Measurements from ENCODE around the gene LRFN5.

The LRFN5 gene

DNA sequence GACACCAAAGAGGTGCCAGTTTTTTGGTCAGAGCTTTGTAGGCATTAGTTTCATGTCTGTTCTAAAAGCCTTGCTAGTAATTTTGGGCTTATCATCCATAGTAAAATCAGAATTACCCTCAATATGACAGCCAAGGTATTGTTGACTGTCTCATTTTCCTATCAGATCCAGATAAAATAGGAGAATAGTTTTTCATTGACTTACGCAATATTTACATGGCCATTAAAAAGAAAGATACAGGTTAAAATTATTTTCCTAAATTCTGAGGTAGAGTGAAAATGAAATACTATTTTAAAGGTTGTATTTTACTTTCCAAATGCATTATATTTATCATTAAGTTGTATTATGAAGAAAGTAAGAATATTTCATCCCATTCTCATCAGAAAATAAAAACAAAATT, 203.7 kb downstream of the LRFN5 start:
- no peaks in the 10 kb centered on the region for H3K9me3 ChIP-seq (ENCODE audit: control insufficient read depth, insufficient read depth, low read depth, low read length)
- CTCF ChIA-PET: no interaction called here
- POLR2A ChIA-PET: no interaction called here
- no peak overlapping the region for H3K27ac ChIP-seq (ENCODE audit: extremely low read depth, low read depth, low read length)
- H3K4me1 ChIP-seq (ENCODE audit: control insufficient read depth, insufficient read depth, low read length): no peaks in the 10 kb centered on the region
- TF ChIP-seq, protein P1, sequence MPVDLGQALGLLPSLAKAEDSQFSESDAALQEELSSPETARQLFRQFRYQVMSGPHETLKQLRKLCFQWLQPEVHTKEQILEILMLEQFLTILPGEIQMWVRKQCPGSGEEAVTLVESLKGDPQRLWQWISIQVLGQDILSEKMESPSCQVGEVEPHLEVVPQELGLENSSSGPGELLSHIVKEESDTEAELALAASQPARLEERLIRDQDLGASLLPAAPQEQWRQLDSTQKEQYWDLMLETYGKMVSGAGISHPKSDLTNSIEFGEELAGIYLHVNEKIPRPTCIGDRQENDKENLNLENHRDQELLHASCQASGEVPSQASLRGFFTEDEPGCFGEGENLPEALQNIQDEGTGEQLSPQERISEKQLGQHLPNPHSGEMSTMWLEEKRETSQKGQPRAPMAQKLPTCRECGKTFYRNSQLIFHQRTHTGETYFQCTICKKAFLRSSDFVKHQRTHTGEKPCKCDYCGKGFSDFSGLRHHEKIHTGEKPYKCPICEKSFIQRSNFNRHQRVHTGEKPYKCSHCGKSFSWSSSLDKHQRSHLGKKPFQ (tag by site-specific recombination; IDR thresholded peaks at IDR 0.05): no peak
- TF ChIP-seq REPIN1 (tag by site-specific recombination; IDR thresholded peaks at IDR 0.05; ENCODE audit: low read depth) (no peak), ZNF114 (tag by site-specific recombination; IDR thresholded peaks at IDR 0.05) (no peak), GLI4 (tag by site-specific recombination; IDR thresholded peaks at IDR 0.05) (no peak), ZNF654 (tag by site-specific recombination; IDR thresholded peaks at IDR 0.05; ENCODE audit: low read depth) (no peak), ZNF701 (tag by site-specific recombination; IDR thresholded peaks at IDR 0.05) (no peak)
- TF ChIP-seq, protein P2, sequence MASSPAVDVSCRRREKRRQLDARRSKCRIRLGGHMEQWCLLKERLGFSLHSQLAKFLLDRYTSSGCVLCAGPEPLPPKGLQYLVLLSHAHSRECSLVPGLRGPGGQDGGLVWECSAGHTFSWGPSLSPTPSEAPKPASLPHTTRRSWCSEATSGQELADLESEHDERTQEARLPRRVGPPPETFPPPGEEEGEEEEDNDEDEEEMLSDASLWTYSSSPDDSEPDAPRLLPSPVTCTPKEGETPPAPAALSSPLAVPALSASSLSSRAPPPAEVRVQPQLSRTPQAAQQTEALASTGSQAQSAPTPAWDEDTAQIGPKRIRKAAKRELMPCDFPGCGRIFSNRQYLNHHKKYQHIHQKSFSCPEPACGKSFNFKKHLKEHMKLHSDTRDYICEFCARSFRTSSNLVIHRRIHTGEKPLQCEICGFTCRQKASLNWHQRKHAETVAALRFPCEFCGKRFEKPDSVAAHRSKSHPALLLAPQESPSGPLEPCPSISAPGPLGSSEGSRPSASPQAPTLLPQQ (tag by site-specific recombination; IDR thresholded peaks at IDR 0.05): no peak
- no peak overlapping the region for H3K4me3 ChIP-seq (ENCODE audit: low read depth, low read length)
- H3K36me3 ChIP-seq (ENCODE audit: control insufficient read depth in 2 of 2, insufficient read depth in 1 of 2, low read length in 2 of 2): no peaks in the 10 kb centered on the region

DNA sequence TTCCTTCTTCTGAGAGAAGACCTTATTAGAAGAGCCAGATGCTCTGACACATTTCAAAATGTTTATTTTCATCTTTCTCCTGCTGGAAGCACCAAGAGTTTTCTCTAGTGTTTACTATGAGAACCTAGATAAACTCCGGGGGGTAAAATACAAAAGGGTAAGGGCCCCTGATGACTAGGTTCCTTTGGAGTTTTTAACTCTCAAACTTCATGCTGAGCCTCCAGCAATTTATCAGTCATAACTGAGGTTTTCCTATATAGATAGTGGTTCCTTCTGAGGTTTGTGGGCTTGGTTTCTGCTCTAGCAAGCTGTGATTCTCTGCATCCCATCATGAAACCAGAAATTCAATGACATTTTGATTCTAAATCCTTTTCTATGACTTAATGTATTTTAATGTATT, 210.9 kb downstream of the LRFN5 start:
- Histone ChIP-seq H3K36me3 (ENCODE audit: control insufficient read depth in 2 of 2, insufficient read depth in 1 of 2, low read length in 2 of 2) (no peaks in the 10 kb centered on the region), H3K4me3 (ENCODE audit: low read depth, low read length) (no peak overlapping the region), H3K9me3 (ENCODE audit: control insufficient read depth, insufficient read depth, low read depth, low read length) (no peaks in the 10 kb centered on the region), H3K27ac (ENCODE audit: extremely low read depth, low read depth, low read length) (no peak overlapping the region), H3K4me1 (ENCODE audit: control insufficient read depth, insufficient read depth, low read length) (no peaks in the 10 kb centered on the region)
- POLR2A ChIA-PET: no interaction called here
- TF ChIP-seq ZNF24 (tag by site-specific recombination; IDR thresholded peaks at IDR 0.05) (no peak), TCF7L2 (IDR thresholded peaks at IDR 0.05; ENCODE audit: borderline replicate concordance, low read depth, low read length) (no peak), ZNF426 (tag by site-specific recombination; IDR thresholded peaks at IDR 0.05) (no peak), ZNF146 (tag by site-specific recombination; IDR thresholded peaks at IDR 0.05) (no peak), ZNF610 (tag by site-specific recombination; IDR thresholded peaks at IDR 0.05; ENCODE audit: borderline replicate concordance) (no peak), HOXD13 (CRISPR knock-in tag; IDR thresholded peaks at IDR 0.05; ENCODE audit: borderline replicate concordance) (no peak)
- TF ChIP-seq, protein P3, sequence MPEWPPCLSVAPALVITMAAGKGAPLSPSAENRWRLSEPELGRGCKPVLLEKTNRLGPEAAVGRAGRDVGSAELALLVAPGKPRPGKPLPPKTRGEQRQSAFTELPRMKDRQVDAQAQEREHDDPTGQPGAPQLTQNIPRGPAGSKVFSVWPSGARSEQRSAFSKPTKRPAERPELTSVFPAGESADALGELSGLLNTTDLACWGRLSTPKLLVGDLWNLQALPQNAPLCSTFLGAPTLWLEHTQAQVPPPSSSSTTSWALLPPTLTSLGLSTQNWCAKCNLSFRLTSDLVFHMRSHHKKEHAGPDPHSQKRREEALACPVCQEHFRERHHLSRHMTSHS (tag by site-specific recombination; IDR thresholded peaks at IDR 0.05): no peak
- CTCF ChIA-PET: no interaction called here

DNA sequence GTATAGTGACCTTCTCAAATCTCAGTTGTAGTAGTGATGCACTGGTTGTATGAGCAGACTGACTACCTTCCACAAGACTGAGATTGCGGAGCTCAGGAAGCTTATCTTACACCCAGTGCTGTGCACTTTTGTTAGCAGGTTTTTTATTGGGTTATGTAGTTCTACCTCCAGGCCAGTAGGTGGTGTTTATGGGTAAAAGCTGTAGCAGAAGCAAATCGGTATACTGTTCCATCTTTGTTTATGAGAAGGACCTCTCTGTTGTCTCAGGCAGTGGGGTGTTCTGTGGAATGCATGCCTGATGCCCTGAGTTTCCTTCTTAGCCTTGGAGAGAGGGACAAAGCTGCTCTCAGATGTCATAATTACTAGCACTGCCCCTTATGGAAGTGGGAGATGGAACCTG, 217.8 kb downstream of the LRFN5 start:
- Histone ChIP-seq H3K4me3 (ENCODE audit: low read depth, low read length) (no peak overlapping the region), H3K27ac (ENCODE audit: extremely low read depth, low read depth, low read length) (no peak overlapping the region), H3K36me3 (ENCODE audit: control insufficient read depth in 2 of 2, insufficient read depth in 1 of 2, low read length in 2 of 2) (no peaks in the 10 kb centered on the region), H3K9me3 (ENCODE audit: control insufficient read depth, insufficient read depth, low read depth, low read length) (no peaks in the 10 kb centered on the region), H3K4me1 (ENCODE audit: control insufficient read depth, insufficient read depth, low read length) (no peaks in the 10 kb centered on the region)
- ChIA-PET CTCF (no interaction called here), POLR2A (no interaction called here)
- no peak for TF ChIP-seq ZNF501 (tag by site-specific recombination; IDR thresholded peaks at IDR 0.05)
- no peak for TF ChIP-seq ZNF629 (tag by site-specific recombination; IDR thresholded peaks at IDR 0.05)
- TF ChIP-seq OSR2 (tag by site-specific recombination; IDR thresholded peaks at IDR 0.05): no peak
- no peak for TF ChIP-seq YY1 (tag by site-specific recombination; IDR thresholded peaks at IDR 0.05)
- no peak for TF ChIP-seq ZNF555 (tag by site-specific recombination; conservative IDR thresholded peaks at IDR 0.05)
- no peak for TF ChIP-seq ZNF221 (tag by site-specific recombination; IDR thresholded peaks at IDR 0.05; ENCODE audit: borderline replicate concordance)
- no peak for TF ChIP-seq HOXC10 (CRISPR knock-in tag; IDR thresholded peaks at IDR 0.05)
- TF ChIP-seq ZNF530 (tag by site-specific recombination; IDR thresholded peaks at IDR 0.05; ENCODE audit: low read depth): no peak
- no peak for TF ChIP-seq ZNF416 (tag by site-specific recombination; IDR thresholded peaks at IDR 0.05)

Data from HEK293 (cell line).